ENCODE results near the gene BHLHE23.

Gene BHLHE23

GRCh38 chr20:62964700-62965099 is 42.1 kb downstream of the BHLHE23 start:
- H3K27me3 ChIP-seq (ENCODE audit: insufficient read depth, low read depth, severe bottlenecking), result no peaks in the 10 kb centered on the region
- no peak overlapping the region for H3K27ac ChIP-seq
- no peak for DNase-seq
- no peaks in the 10 kb centered on the region for H3K36me3 ChIP-seq
- no peak overlapping the region for H3K4me3 ChIP-seq (ENCODE audit: low read depth, low read length)
- no peak for TF ChIP-seq CTCF (IDR thresholded peaks at IDR 0.05; ENCODE audit: low read depth, low read length)
- H3K9me3 ChIP-seq (ENCODE audit: severe bottlenecking), result no peaks in the 10 kb centered on the region

GRCh38 chr20:62963614-62964397 is 43.0 kb downstream of the BHLHE23 start:
- no peaks in the 10 kb centered on the region for H3K36me3 ChIP-seq
- no peaks in the 10 kb centered on the region for H3K27me3 ChIP-seq (ENCODE audit: insufficient read depth, low read depth, severe bottlenecking)
- H3K9me3 ChIP-seq (ENCODE audit: severe bottlenecking), result no peaks in the 10 kb centered on the region
- H3K4me3 ChIP-seq (ENCODE audit: low read depth, low read length), result no peak overlapping the region
- no peak for TF ChIP-seq CTCF (IDR thresholded peaks at IDR 0.05; ENCODE audit: low read depth, low read length)
- DNase-seq, result no peak
- H3K27ac ChIP-seq, result no peak overlapping the region

GRCh38 chr20:62962891-62963613 is 43.7 kb downstream of the BHLHE23 start:
- TF ChIP-seq CTCF (IDR thresholded peaks at IDR 0.05; ENCODE audit: low read depth, low read length), result no peak

GRCh38 chr20:62962221-62962879 is 44.4 kb downstream of the BHLHE23 start:
- no peaks in the 10 kb centered on the region for H3K36me3 ChIP-seq
- no peaks in the 10 kb centered on the region for H3K9me3 ChIP-seq (ENCODE audit: severe bottlenecking)
- H3K27me3 ChIP-seq (ENCODE audit: insufficient read depth, low read depth, severe bottlenecking), result no peaks in the 10 kb centered on the region
- no peak for TF ChIP-seq CTCF (IDR thresholded peaks at IDR 0.05; ENCODE audit: low read depth, low read length)
- no peak overlapping the region for H3K27ac ChIP-seq
- DNase-seq, result no peak
- H3K4me3 ChIP-seq (ENCODE audit: low read depth, low read length), result no peak overlapping the region

More at GRCh38 chr20:62962891-62963613, 43.7 kb downstream of the BHLHE23 start:
- Histone ChIP-seq H3K4me3 (ENCODE audit: low read depth, low read length) (no peak overlapping the region), H3K27me3 (ENCODE audit: insufficient read depth, low read depth, severe bottlenecking) (no peaks in the 10 kb centered on the region), H3K27ac (no peak overlapping the region), H3K9me3 (ENCODE audit: severe bottlenecking) (no peaks in the 10 kb centered on the region), H3K36me3 (no peaks in the 10 kb centered on the region)
- DNase-seq, result no peak

GRCh38 chr20:62961799-62962198 is 45.0 kb downstream of the BHLHE23 start:
- DNase-seq, result no peak
- no peak for TF ChIP-seq CTCF (IDR thresholded peaks at IDR 0.05; ENCODE audit: low read depth, low read length)
- no peak overlapping the region for H3K27ac ChIP-seq
- no peaks in the 10 kb centered on the region for H3K9me3 ChIP-seq (ENCODE audit: severe bottlenecking)
- H3K36me3 ChIP-seq, result no peaks in the 10 kb centered on the region
- no peaks in the 10 kb centered on the region for H3K27me3 ChIP-seq (ENCODE audit: insufficient read depth, low read depth, severe bottlenecking)
- H3K4me3 ChIP-seq (ENCODE audit: low read depth, low read length), result no peak overlapping the region
